HEK293T (cell line): Measurements from ENCODE around the gene PAPOLG.
A peak's percentile ranks its signal among the peaks of the same experiment; 100 is the strongest.
"Not testable (repeated sequence)": the region's sequence is repeated elsewhere in the genome, so short reads cannot be mapped to it uniquely, and the experiment has no call there.

ENCODE experiments used
- CTCF ChIA-PET: fragments of 350-600 bp; formaldehyde crosslinking; extraction: SDS; loops from one replicate; lab custom pipeline; 2021; ENCODE audit warnings: antibody characterized with exemption, inconsistent platforms; lab: Yijun Ruan, JAX
- POLR2A ChIA-PET: fragments of 350-600 bp; formaldehyde crosslinking; extraction: SDS; loops from one replicate; lab custom pipeline; 2020; ENCODE audit warnings: antibody characterized with exemption, inconsistent platforms; lab: Yijun Ruan, JAX
- DNase-seq: peaks from one replicate; pipeline ENCODE4 v3.0.0; 2012; ENCODE audit warnings: mixed read lengths; ENCODE audit errors: extremely low spot score
- ARNT ChIP-seq: fragments of 450-650 bp; IDR thresholded peaks from 2 replicates; pipeline ENCODE4 v1.6.1; 2017; ENCODE audit warnings: mild to moderate bottlenecking
- BHLHE40 ChIP-seq: fragments of 450-650 bp; IDR thresholded peaks from 2 replicates; pipeline ENCODE4 v1.6.1; 2016; ENCODE audit warnings: mild to moderate bottlenecking, moderate library complexity, borderline replicate concordance
- CTBP1 ChIP-seq: fragments of 450-650 bp; IDR thresholded peaks from 2 replicates; pipeline ENCODE4 v1.6.1; 2016; ENCODE audit warnings: borderline replicate concordance
- ELF4 ChIP-seq: fragments of 450-650 bp; IDR thresholded peaks from 2 replicates; pipeline ENCODE4 v1.6.1; 2017; ENCODE audit warnings: antibody characterized with exemption
- FOXA1 ChIP-seq: fragments of 450-650 bp; IDR thresholded peaks from 2 replicates; pipeline ENCODE4 v1.6.1; 2016; ENCODE audit warnings: mild to moderate bottlenecking
- FOXK2 ChIP-seq: fragments of 450-650 bp; IDR thresholded peaks from 2 replicates; pipeline ENCODE4 v1.6.1; 2016; ENCODE audit warnings: mild to moderate bottlenecking
- FOXM1 ChIP-seq: fragments of 450-650 bp; IDR thresholded peaks from 2 replicates; pipeline ENCODE4 v1.6.1; 2017; ENCODE audit warnings: mild to moderate bottlenecking, borderline replicate concordance
- HDGF ChIP-seq: fragments of 450-650 bp; IDR thresholded peaks from 2 replicates; pipeline ENCODE4 v1.6.1; 2017; ENCODE audit warnings: antibody characterized with exemption, borderline replicate concordance
- L3MBTL2 ChIP-seq: fragments of 450-650 bp; conservative IDR thresholded peaks from 2 replicates; pipeline ENCODE4 v1.6.1; 2016; ENCODE audit warnings: mild to moderate bottlenecking
- LEF1 ChIP-seq: fragments of 450-650 bp; IDR thresholded peaks from 2 replicates; pipeline ENCODE4 v1.6.1; 2017; ENCODE audit warnings: mild to moderate bottlenecking, borderline replicate concordance
- NFRKB ChIP-seq: fragments of 450-650 bp; IDR thresholded peaks from 2 replicates; pipeline ENCODE4 v1.6.1; 2016; ENCODE audit warnings: mild to moderate bottlenecking, moderate library complexity
- SP1 ChIP-seq: fragments of 450-650 bp; IDR thresholded peaks from 2 replicates; pipeline ENCODE4 v1.6.1; 2017
- SUZ12 ChIP-seq: fragments of 450-650 bp; IDR thresholded peaks from 2 replicates; pipeline ENCODE4 v1.6.1; 2016; ENCODE audit warnings: mild to moderate bottlenecking
- TARDBP ChIP-seq: fragments of 450-650 bp; IDR thresholded peaks from 2 replicates; pipeline ENCODE4 v1.6.1; 2016
- ZNF384 ChIP-seq: fragments of 450-650 bp; IDR thresholded peaks from 2 replicates; pipeline ENCODE4 v1.6.1; 2016
- TF ChIP-seq, protein P1 (sequence below): fragments of 450-650 bp; IDR thresholded peaks from 2 replicates; pipeline ENCODE4 v1.6.1; 2016

PAPOLG gene

DNA sequence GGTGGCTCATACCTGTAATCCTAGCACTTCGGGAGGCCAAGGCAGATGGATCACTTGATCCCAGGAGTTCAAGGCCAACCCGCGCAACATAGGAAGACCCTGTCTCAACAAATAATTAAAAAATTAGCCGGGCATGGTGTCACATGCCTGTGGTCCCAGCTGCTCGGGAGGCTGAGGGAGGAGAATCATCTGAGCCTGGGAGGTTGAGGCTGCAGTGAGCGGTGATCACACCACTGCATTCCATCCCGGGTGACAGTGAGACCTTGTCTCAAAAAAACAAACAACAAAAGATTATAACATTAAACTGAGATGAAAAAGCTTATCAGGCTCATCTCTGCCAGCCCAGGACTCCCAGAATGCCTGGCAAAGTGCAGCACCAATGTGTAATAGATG, 50.5 kb downstream of the PAPOLG start:
- TF ChIP-seq BHLHE40 (no peak), ZNF384 (no peak), ELF4 (no peak), TARDBP (no peak), L3MBTL2 (no peak), FOXA1 (no peak), CTBP1 (no peak)
- DNase-seq, result no peak
- ChIA-PET POLR2A (interaction anchor here (0.6 kb wide), 1 partner anchor 469 kb away, joined by 4 read pairs; no protein-coding TSS in a partner anchor), CTCF (interaction anchor here (1.6 kb wide), 1 partner anchor 11 kb away, joined by 4 read pairs; no protein-coding TSS in a partner anchor)

DNA sequence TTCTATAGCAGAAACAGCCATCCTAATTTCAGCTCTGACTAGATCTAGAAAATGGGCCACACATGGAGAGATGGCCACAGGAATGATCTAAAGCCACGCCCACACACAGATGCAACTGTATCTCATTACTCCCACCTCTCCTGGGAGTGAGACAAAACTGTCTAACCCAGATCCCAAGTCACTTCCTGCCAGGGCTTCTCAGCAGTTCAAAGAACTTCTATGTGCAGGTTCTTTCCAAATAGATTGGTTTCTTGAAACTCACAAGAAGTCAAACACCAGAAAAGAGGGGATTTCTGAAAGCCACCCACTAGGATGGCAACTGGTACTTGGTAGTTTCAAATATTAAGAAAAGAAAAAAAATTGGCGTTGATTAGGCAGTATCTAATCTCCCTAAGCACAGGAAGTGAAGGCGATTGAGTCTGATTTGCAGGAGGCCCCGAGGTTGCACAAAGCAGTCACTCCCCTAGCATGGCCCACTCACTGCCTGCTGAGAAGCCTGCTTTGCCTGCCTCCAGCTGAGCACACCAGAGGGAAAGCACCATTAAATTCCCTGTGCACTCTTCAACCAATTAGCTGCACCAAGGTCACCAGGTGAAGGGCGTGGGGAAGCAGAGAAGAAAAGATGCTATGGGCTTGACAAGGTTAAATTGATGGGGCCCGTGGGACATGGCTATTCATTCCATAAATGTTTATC, 51.1 kb downstream of the PAPOLG start:
- ChIA-PET CTCF (interaction anchor here (1.6 kb wide), 1 partner anchor 11 kb away, joined by 4 read pairs; no protein-coding TSS in a partner anchor), POLR2A (interaction anchor here (0.6 kb wide), 1 partner anchor 468 kb away, joined by 4 read pairs; no protein-coding TSS in a partner anchor)
- TF ChIP-seq HDGF, result no peak
- TF ChIP-seq ZNF384, result no peak
- no peak for TF ChIP-seq FOXM1
- TF ChIP-seq ELF4, result no peak
- no peak for TF ChIP-seq SP1
- no peak for TF ChIP-seq FOXA1
- peak; percentile 28 for DNase-seq

DNA sequence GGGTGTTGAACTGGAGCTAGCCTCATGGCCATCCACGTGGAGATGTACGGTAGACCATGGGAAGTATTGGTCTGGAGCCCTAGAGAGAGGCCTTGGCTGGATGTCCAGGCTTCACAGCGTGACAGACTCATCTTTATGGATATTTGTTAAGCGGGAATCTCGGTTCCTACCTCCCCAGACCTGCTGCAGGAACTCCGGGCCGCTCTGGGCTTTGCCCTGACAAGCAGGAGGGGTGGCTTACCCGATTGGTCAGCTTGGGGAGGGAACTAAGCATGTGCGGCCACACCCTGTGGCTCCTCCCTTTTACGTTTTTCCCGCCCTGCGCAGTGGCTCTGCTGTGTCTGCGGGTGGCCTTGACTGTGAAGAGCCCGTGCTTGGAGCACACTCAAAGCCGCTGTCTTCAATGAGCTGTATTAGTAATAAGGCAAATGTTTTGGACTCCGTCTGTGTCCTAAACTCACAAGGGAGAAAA, 52.3 kb downstream of the PAPOLG start:
- CTCF ChIA-PET, result no interaction called here
- no peak for DNase-seq
- TF ChIP-seq SP1, result no peak
- POLR2A ChIA-PET, result no interaction called here

DNA sequence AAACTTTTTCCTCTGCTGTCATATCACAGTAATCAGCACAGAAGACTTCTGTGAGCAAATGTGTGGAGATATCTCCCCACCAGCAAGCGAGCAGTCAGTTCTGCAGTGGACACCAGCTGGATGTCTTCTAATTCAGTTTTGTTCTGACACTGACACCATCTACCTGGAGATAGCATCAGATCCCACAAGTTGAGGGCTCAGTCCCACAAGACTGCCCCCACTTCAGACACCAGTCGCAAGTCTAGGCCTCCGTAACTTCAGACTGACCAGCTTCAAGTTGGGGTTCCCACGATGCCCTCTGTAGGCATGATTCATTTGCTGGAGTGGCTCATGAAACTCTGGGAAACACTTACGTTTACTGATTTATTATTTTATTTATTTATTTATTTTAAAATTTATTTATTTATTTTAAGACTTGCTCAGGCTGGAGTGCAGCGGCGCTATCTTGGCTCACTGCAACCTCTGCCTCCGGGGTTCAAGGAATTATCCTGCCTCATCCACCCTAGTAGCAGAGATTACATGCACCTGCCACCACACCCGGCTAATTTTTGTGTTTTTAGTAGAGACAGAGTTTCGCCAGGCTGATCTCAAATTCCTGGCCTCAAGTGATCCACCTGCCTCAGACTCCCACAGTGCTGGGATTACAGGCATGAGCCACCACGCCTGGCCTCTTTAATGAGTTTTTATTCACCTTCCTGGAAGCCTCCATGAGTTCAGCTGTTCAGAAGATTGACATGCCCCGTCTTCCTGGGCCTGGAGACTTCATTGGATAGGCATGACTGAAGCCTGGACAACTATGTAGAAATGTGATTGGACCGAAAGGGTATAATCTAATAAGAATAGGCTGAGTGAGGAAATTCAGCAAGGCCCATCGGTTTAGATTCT, 55.7 kb downstream of the PAPOLG start:
- POLR2A ChIA-PET, result no interaction called here

DNA sequence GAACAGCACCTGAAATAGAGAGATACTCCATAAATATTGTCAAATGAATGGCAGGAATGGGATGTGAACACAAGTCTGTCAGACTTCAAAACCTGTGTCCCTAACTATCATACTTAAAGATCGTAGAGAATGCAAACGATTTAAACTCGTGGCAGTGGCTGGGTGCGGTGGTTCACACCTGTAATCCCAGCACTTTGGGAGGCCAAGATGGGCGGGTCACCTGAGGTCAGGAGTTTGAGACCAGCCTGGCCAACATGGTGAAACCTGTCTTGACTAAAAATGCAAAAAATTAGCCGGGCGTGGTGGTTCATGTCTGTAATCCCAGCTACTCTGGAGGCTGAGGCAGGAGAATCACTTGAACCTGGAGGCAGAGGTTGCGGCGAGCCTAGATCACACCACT, 61.1 kb downstream of the PAPOLG start:
- CTCF ChIA-PET, result interaction anchor here (1.0 to 1.3 kb wide), 3 partner anchors 10 to 182 kb away, joined by 4 to 7 read pairs (median 4); no protein-coding TSS in a partner anchor
- DNase-seq, POLR2A ChIA-PET: not testable (repeated sequence)

More for the DNA sequence above, 55.7 kb downstream of the PAPOLG start:
- no peak for TF ChIP-seq FOXA1
- no peak for TF ChIP-seq CTBP1
- no peak for TF ChIP-seq NFRKB
- no peak for TF ChIP-seq TARDBP
- TF ChIP-seq FOXM1, result no peak
- CTCF ChIA-PET, result no interaction called here
- no peak for DNase-seq

DNA sequence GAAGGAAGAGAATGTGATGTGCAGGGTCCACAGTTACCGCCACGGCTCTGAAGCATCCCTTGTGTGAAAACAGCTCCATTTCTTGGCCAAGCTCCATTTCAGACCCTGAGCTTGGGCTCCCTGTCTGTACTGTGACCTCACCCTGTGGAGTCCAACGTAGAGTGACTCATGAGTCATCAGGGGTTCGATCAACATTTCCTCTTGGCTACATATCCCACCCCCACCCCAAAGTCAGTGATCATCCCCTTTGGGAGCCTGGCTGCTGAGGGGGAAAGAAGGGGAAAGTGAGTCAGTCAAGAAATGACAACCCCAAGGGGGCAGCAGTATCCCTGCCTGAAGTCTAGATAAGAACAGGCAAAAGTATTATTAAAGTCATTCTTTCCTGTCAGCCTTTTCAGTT, 62.2 kb downstream of the PAPOLG start:
- TF ChIP-seq ELF4 (no peak), CTBP1 (no peak), SP1 (no peak), LEF1 (no peak), FOXM1 (no peak), TARDBP (no peak), FOXK2 (no peak), ZNF384 (no peak), BHLHE40 (no peak), SUZ12 (no peak), NFRKB (no peak), FOXA1 (no peak), L3MBTL2 (no peak), ARNT (no peak), HDGF (no peak)
- TF ChIP-seq, protein P1, sequence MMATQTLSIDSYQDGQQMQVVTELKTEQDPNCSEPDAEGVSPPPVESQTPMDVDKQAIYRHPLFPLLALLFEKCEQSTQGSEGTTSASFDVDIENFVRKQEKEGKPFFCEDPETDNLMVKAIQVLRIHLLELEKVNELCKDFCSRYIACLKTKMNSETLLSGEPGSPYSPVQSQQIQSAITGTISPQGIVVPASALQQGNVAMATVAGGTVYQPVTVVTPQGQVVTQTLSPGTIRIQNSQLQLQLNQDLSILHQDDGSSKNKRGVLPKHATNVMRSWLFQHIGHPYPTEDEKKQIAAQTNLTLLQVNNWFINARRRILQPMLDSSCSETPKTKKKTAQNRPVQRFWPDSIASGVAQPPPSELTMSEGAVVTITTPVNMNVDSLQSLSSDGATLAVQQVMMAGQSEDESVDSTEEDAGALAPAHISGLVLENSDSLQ, result no peak
- no peak for DNase-seq
- CTCF ChIA-PET, result interaction anchor here (0.5 to 1.3 kb wide), 4 partner anchors 11 to 185 kb away, joined by 3 to 7 read pairs (median 4); no protein-coding TSS in a partner anchor
- POLR2A ChIA-PET, result no interaction called here

DNA sequence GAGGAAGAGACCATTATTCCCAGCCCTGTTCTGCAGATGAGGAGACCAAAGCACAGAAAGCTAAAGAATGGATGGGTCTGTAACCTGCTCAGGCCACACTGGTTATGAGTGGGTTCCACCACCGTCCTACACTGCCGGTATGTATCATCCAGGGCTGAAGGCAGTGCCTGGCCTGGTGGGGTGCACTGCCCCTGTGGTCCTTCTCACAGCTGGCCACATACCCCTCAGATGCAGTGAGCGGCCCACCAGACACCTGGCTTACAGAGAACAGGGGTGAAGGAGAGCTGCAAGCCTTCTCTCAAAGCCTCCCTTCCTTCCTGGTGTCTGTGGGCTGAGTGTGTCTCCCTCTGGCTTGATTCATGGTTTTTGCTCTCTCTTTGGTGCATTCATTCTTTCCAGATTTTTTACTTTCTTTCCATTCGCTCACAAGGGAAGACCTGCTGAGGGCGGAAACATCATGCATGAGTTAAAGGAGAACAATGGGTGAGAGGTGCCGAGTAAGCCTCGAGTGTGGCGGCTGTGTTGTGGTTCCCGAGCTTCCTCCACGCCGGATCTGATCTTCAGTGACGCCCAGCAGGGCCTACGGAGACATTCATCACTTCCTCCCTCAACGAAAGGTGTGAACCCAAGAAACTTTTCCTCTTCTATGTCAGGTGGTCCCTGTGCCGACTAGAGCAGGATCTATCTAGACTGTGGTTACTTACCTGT, 63.2 kb downstream of the PAPOLG start:
- POLR2A ChIA-PET, result no interaction called here
- CTCF ChIA-PET, result no interaction called here
- DNase-seq, result no peak
- TF ChIP-seq ZNF384 (no peak), LEF1 (no peak), ELF4 (no peak), L3MBTL2 (no peak), TARDBP (no peak), FOXM1 (no peak)
